Measurements from ENCODE around the gene SEC24D. TPM values are rescaled to one million over a fixed set of nuclear protein-coding genes. Genes with fewer than 3 reads are reported as not detected.

The SEC24D gene
- total RNA-seq, 3 donors from 2014 or later, result 24.4 to 32.7 (median 30.7) TPM

DNA sequence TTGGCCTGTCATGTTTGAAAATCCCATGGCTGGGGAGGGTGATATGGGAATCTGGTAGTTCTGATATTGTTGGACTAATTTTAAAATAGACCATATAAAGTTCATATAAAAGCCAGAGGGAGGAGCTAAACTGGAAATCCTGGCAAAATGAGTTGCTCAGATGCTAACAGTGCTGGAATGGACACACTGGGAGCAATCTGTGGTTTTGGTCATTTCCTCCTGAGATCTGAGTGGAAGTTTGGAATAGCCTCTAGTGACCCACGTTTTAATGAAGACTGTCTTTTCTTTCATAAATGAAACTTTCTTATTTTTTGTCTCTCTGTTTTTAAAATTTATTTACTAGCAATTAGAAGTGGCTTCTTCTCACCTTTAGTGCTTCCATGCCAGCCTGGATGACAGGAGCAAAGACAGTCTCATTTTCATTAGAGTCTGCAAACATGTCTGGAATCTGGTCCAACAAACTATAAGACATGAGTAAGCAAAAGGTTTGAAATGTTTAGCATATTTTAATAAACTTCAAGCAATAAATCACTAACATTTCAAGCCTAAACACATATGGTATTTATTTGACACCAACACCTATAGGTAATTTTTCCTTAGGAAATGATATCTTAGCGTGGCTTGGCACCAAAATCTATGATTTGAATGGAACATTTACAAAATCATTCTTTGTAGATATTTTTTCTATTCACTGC is 84.2 kb downstream of the SEC24D start:
- ATAC-seq (no peak), DNase-seq (no peak)
- Mint-ChIP-seq H3K36me3 (ENCODE audit: insufficient read depth) (peaks cover 22% of the 10 kb centered on the region), H3K4me1 (ENCODE audit: low read depth) (no peaks in the 10 kb centered on the region), H3K27me3 (ENCODE audit: low read depth) (no peaks in the 10 kb centered on the region), H3K9me3 (no peaks in the 10 kb centered on the region), H3K4me3 (no peak overlapping the region)

DNA sequence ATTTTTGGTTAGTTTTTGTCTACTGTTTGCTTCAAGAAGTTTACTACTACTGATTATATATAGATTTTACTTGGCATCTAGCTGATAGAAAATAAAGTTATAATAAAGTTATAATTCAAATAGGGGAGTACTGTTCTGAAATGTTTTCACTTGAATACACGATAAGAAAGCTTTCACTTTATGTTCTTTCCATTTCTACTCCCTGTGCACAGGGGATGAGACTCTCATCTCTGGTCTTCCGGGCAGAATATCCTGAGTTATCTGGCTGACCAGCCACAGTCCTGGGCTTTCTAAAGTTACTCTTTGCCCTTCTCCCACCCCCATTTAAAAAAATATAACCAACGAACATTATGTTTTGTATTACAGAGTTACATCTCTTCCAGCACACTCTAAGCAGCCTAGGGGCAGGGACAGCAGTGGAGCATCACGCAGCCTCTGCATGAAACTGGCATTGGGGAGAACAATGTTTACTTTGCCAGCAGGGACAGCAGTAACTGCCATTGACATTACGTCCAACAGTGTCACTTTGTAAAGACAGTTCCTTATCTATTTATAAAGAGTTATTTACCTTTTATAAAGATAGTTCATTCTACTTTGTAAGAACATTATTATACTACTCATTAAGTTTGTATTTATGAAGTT is 86.5 kb downstream of the SEC24D start:
- no peak for DNase-seq
- Mint-ChIP-seq H3K27me3 (ENCODE audit: low read depth) (no peaks in the 10 kb centered on the region), H3K4me3 (no peak overlapping the region), H3K4me1 (ENCODE audit: low read depth) (no peaks in the 10 kb centered on the region), H3K9me3 (no peaks in the 10 kb centered on the region), H3K36me3 (ENCODE audit: insufficient read depth) (peaks cover 19% of the 10 kb centered on the region)
- ATAC-seq, result no peak

DNA sequence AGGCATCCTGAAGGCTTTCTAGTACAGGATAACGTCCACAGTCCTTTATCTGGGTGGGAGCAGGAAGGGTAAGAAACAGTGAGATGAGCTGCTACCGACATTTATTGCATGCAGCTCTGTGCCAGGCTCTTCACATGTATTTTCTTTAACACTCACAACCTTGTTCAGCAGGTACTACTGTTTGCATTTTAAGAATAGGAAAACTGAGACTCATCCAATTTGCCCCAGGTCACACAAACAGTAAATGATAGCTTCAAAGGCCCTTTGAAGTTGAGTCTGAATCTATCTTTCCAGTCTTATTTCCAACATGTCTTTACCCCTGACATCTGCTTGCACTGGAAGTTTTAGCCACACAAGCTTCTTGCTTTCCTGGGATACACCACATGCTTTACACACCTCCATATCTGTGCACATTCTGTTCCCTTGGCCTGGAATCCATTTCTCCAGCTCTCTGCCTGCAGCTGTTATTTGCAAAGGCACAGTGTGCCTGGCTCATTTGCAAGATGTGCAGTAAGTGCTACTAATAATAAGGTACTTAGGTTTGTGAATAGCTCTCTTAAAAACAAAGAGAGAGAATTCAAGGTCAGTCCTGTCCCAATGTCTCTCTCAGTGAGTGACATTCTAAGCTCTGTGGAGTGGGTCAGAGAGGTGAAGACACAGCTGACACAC is 89.5 kb downstream of the SEC24D start:
- Mint-ChIP-seq H3K9me3 (no peaks in the 10 kb centered on the region), H3K4me3 (no peak overlapping the region), H3K4me1 (ENCODE audit: low read depth) (no peaks in the 10 kb centered on the region), H3K27me3 (ENCODE audit: low read depth) (no peaks in the 10 kb centered on the region), H3K36me3 (ENCODE audit: insufficient read depth) (peaks cover 19% of the 10 kb centered on the region)
- ATAC-seq (no peak), DNase-seq (no peak)

DNA sequence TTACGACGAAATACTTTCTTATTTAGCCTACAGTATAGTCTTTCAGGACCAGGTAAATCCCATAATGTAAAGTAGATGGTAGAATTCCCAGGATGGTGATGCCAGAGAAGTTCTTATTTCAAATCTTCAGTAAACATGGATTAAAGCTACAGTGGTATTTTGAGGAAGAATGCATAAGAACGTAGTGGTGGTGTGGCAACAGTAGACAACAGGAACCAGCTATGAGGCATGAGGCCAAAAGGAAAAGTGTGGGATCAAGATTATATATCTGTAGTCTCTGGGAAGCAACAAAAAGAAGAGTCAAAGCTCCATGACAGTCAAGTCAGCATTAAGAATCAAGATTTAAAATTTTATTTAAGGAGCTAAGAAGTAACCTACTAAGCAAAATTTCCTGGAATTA is 90.6 kb downstream of the SEC24D start:
- Mint-ChIP-seq H3K9me3 (no peaks in the 10 kb centered on the region), H3K4me1 (ENCODE audit: low read depth) (no peaks in the 10 kb centered on the region)

DNA sequence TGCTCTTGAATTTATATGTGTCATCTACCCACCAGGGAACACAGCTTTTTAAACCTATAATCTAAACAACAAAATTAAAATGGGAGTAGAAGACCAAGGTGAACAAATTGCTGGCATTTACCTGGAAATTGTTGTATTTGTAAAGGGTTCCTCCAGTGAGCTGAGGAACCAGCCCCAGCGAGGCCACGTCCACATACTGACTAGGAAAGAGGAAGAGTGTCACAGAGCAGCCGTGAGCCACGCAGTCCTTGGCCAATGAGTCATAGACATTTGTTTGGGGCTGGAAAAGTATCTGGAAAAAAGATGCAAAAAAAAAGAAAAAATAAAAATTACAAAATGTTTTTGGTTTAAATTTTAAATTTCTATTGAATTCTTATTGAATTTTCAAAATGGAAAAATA is 92.1 kb downstream of the SEC24D start:
- Mint-ChIP-seq H3K36me3 (ENCODE audit: insufficient read depth) (peaks cover 21% of the 10 kb centered on the region), H3K27me3 (ENCODE audit: low read depth) (no peaks in the 10 kb centered on the region), H3K4me1 (ENCODE audit: low read depth) (no peaks in the 10 kb centered on the region), H3K9me3 (no peaks in the 10 kb centered on the region), H3K4me3 (no peak overlapping the region)
- ATAC-seq (no peak), DNase-seq (no peak)

More for the DNA sequence above, 90.6 kb downstream of the SEC24D start:
- ATAC-seq, result no peak
- DNase-seq, result no peak
- Mint-ChIP-seq H3K36me3 (ENCODE audit: insufficient read depth) (peaks cover 17% of the 10 kb centered on the region), H3K4me3 (no peak overlapping the region), H3K27me3 (ENCODE audit: low read depth) (no peaks in the 10 kb centered on the region)

DNA sequence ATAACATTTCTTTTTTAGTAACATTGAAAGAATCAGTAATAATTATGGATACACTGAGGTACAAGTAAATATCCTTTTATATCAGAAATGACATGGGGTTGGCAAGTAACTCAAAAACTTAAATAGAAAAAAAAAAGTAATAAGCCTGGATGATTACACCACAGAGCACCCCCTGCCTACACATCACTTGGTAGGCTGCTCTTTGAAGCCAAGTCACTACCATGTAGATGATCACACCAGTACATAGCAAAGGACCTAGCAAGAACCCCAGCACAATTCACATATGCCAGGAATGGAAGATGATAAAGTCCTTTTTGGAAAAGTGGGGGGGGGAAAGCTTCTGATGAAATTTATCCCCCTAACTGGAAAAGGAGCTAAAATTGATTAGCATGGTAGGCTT is 93.9 kb downstream of the SEC24D start:
- DNase-seq, result no peak
- Mint-ChIP-seq H3K36me3 (ENCODE audit: insufficient read depth) (peaks cover 26% of the 10 kb centered on the region), H3K4me1 (ENCODE audit: low read depth) (no peaks in the 10 kb centered on the region), H3K27me3 (ENCODE audit: low read depth) (no peaks in the 10 kb centered on the region), H3K9me3 (no peaks in the 10 kb centered on the region), H3K4me3 (no peak overlapping the region)
- ATAC-seq, result no peak

DNA sequence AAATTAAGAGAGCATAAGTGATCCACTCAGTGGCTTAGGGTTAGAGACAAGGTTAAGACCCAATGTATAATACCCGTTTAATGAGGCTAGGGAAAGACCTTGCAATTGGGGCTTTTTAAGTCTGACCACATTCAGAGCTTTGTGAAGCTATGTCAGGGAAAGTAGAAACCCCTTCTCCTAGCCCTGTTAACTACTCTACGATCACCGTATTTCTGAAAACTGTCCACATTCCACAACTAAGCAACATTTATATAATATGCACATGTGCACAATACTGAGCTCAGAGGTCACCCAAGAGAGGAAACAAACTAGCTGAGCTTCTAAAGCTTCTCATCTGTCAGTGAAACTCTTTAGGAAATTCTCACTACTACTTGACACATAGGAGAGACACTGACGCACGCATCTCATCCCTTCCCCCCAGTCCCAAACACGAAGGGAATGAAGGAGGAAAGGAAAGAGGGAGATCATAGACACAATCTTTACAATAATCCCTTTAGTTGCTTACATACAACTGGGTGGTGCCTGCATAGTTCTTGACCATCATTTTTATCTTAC is 94.5 kb downstream of the SEC24D start:
- Mint-ChIP-seq H3K27me3 (ENCODE audit: low read depth) (no peaks in the 10 kb centered on the region), H3K36me3 (ENCODE audit: insufficient read depth) (peaks cover 26% of the 10 kb centered on the region), H3K4me3 (no peak overlapping the region), H3K9me3 (no peaks in the 10 kb centered on the region), H3K4me1 (ENCODE audit: low read depth) (no peaks in the 10 kb centered on the region)
- ATAC-seq (no peak), DNase-seq (no peak)

DNA sequence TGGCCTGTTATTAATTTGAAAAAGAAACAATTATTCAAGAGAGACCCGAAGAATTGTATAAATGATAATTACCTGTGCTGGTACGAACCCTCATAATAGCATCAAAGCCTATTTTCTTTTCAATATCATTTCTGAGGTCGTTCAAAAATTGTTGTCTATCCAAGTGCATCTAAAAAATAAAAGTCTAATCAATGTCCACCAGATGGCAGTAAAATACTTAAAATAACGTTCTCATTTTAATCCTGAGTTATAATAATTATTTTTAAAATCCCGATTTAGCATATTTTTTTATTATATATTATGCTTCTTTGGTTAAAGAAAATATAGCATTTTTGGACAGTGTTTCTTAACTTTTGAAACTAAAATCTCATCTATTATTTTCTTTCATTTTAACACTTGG is 95.1 kb downstream of the SEC24D start:
- Mint-ChIP-seq H3K9me3 (no peaks in the 10 kb centered on the region), H3K36me3 (ENCODE audit: insufficient read depth) (peaks cover 26% of the 10 kb centered on the region), H3K4me1 (ENCODE audit: low read depth) (no peaks in the 10 kb centered on the region), H3K4me3 (no peak overlapping the region), H3K27me3 (ENCODE audit: low read depth) (no peaks in the 10 kb centered on the region)
- no peak for DNase-seq
- ATAC-seq, result no peak

DNA sequence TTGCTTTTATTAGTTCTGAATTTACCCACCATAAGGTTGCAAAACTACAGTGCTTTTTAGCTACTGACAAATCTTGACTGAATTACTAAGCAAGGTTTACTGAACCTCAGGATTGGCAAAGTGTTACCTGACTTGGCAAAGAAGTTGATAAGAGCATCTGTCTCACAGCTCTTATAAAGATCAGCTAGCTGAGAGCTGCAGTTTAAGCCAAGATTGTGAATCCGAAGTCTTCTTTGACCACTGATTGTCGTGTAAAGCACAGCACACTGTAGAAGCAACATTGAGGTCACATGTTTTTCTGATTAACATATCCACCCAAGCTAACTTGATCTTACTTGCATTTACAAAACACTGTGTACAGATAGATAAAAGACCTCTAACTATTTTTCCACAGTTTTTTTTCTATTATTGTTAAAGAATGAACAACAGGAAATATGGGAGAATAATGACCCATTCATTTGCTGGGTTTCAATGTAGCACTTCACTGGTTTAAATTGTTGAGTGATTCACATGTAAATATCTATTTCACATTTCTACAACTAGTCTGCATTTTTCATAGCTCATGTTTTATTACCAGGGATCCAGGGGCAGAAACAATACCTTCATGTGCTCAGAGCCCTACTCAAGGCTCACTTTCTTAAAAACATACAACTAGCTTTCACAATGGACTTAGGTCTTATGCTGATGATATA is 96.8 kb downstream of the SEC24D start:
- Mint-ChIP-seq H3K4me3 (no peak overlapping the region), H3K36me3 (ENCODE audit: insufficient read depth) (peaks cover 32% of the 10 kb centered on the region), H3K4me1 (ENCODE audit: low read depth) (no peaks in the 10 kb centered on the region), H3K9me3 (no peaks in the 10 kb centered on the region), H3K27me3 (ENCODE audit: low read depth) (no peaks in the 10 kb centered on the region)
- no peak for DNase-seq
- ATAC-seq, result no peak

DNA sequence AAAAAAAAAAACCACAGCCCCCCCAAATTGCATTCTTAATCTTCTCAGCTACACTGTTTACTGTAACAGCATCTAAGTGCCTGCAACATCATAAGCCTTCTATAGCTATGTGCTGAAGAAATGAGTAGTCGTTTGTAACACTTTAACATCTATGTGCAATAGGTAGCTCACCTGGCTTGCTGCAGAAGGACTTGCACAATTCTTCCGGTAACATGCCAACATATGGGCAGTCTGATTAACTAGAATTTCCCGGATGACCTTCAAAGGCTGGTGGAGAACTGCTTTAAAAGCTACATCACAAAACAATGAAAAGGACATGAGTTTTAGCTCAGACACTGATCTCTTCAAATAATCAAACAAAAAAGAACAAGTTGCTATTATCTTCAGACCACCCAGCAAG is 97.8 kb downstream of the SEC24D start:
- peaks cover 31% of the 10 kb centered on the region for H3K36me3 Mint-ChIP-seq (ENCODE audit: insufficient read depth)

DNA sequence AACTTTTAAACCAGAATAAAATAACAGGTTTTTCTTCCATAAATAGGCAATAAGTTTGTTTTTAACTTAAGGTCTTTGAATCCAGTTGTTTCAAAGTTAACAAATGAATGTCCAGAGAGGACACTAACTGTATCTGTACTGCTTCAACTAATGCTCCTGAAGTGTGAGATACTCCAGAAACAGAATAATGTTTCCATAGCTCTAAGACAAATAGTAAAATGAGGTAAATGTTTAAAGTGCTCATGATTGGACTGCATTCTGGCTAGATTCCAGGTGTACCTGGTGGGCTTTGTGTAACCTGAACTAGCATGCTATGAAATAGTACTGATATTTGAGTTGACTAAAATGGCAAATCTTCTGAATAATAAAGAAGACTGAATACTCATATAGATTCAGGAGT is 99.0 kb downstream of the SEC24D start:
- ATAC-seq (no peak), DNase-seq (no peak)
- Mint-ChIP-seq H3K9me3 (no peaks in the 10 kb centered on the region), H3K36me3 (ENCODE audit: insufficient read depth) (peaks cover 35% of the 10 kb centered on the region), H3K4me1 (ENCODE audit: low read depth) (no peaks in the 10 kb centered on the region), H3K4me3 (no peak overlapping the region), H3K27me3 (ENCODE audit: low read depth) (no peaks in the 10 kb centered on the region)

More for the DNA sequence above, 97.8 kb downstream of the SEC24D start:
- no peak for ATAC-seq
- Mint-ChIP-seq H3K4me3 (no peak overlapping the region), H3K27me3 (ENCODE audit: low read depth) (no peaks in the 10 kb centered on the region), H3K9me3 (no peaks in the 10 kb centered on the region), H3K4me1 (ENCODE audit: low read depth) (no peaks in the 10 kb centered on the region)
- DNase-seq, result no peak

DNA sequence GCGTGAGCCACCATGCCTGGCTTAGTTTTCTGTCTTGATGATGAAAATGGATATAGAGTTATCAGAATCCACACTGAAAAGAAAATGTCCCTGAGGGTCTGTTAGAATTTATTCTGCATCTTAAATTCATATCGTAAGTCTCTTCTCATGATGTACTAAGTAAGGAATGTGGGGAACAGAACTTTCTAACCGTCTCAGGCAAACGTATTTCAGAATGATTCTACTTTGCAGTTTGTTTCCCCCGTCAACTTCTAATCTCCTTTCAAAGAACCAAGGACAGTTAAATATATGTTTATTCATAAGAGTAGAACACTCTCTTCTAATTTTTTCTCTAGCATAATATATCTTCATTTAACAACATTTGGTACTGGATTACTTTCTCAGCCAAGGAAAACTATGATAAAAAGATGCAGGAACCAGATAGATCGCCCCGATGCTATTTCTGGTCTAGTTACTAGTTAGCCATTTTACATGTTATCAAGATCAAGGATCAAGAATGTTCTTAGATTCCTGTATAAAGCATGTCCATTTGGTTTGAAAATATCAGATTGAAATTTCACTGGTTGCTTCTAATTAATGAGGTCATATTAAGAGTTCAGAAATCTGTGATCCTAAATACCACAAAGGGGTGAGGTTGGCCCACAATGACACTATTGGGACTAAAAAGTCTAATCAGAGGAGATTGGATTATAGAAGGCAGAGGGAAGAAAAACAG is 101.3 kb downstream of the SEC24D start:
- Mint-ChIP-seq H3K27me3 (ENCODE audit: low read depth) (no peaks in the 10 kb centered on the region), H3K36me3 (ENCODE audit: insufficient read depth) (peaks cover 35% of the 10 kb centered on the region), H3K4me3 (no peak overlapping the region), H3K9me3 (no peaks in the 10 kb centered on the region), H3K4me1 (ENCODE audit: low read depth) (peaks cover 9% of the 10 kb centered on the region)
- ATAC-seq (no peak), DNase-seq (no peak)

DNA sequence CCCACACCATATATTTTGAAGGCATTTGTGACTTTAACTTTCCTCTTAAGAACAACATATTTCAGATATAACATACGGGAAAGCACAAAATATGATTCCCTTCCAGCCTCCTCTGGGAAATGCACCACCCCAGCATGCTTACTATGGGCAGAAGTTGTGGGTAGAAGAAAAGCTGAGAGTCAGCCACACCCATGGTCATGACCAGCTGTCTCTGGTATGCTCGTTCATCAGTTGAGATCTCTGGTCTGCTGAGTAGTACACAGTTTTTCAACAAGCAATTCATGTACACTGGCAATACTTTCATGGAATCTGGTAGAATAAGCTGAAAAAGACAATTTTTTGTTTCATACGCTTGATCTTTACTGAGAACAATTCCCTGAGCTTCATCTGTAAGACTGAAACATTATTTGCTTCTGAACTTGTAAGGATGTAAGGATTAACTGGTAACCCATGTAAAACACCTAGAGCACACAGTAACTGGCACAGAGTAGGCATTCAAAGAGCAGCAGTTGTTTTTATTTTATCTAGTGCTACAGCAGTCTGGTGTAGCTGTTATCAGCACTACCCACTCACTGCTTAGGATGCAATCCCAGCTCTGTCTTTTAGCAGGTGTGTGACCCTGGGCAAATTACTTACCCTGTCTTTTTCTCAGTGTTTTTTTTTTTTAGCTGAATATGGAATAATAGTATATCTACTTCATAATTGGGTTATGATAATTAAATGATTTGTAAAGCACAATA is 103.2 kb downstream of the SEC24D start:
- Mint-ChIP-seq H3K4me3 (no peak overlapping the region), H3K9me3 (no peaks in the 10 kb centered on the region), H3K27me3 (ENCODE audit: low read depth) (no peaks in the 10 kb centered on the region), H3K4me1 (ENCODE audit: low read depth) (peaks cover 13% of the 10 kb centered on the region), H3K36me3 (ENCODE audit: insufficient read depth) (peaks cover 31% of the 10 kb centered on the region)
- ATAC-seq (no peak), DNase-seq (no peak)

Data from activated T-cell treated with anti-CD3 and anti-CD28 coated beads, Interleukin-2, amount 50 U/mL, for 4 hours (primary cell).